HEK293T (cell line): ENCODE measurements around the gene AFAP1L2.

ENCODE experiments used
- CTCF ChIA-PET: fragments of 350-600 bp; formaldehyde crosslinking; extraction: SDS; loops from one replicate; lab custom pipeline; 2021; ENCODE audit warnings: antibody characterized with exemption, inconsistent platforms; lab: Yijun Ruan, JAX
- POLR2A ChIA-PET: fragments of 350-600 bp; formaldehyde crosslinking; extraction: SDS; loops from one replicate; lab custom pipeline; 2020; ENCODE audit warnings: antibody characterized with exemption, inconsistent platforms; lab: Yijun Ruan, JAX
- DNase-seq: peaks from one replicate; pipeline ENCODE4 v3.0.0; 2012; ENCODE audit warnings: mixed read lengths; ENCODE audit errors: extremely low spot score
- ARNT ChIP-seq: fragments of 450-650 bp; IDR thresholded peaks from 2 replicates; pipeline ENCODE4 v1.6.1; 2017; ENCODE audit warnings: mild to moderate bottlenecking
- BHLHE40 ChIP-seq: fragments of 450-650 bp; IDR thresholded peaks from 2 replicates; pipeline ENCODE4 v1.6.1; 2016; ENCODE audit warnings: mild to moderate bottlenecking, moderate library complexity, borderline replicate concordance
- CTBP1 ChIP-seq: fragments of 450-650 bp; IDR thresholded peaks from 2 replicates; pipeline ENCODE4 v1.6.1; 2016; ENCODE audit warnings: borderline replicate concordance
- ELF4 ChIP-seq: fragments of 450-650 bp; IDR thresholded peaks from 2 replicates; pipeline ENCODE4 v1.6.1; 2017; ENCODE audit warnings: antibody characterized with exemption
- FOXA1 ChIP-seq: fragments of 450-650 bp; IDR thresholded peaks from 2 replicates; pipeline ENCODE4 v1.6.1; 2016; ENCODE audit warnings: mild to moderate bottlenecking
- FOXK2 ChIP-seq: fragments of 450-650 bp; IDR thresholded peaks from 2 replicates; pipeline ENCODE4 v1.6.1; 2016; ENCODE audit warnings: mild to moderate bottlenecking
- FOXM1 ChIP-seq: fragments of 450-650 bp; IDR thresholded peaks from 2 replicates; pipeline ENCODE4 v1.6.1; 2017; ENCODE audit warnings: mild to moderate bottlenecking, borderline replicate concordance
- HDGF ChIP-seq: fragments of 450-650 bp; IDR thresholded peaks from 2 replicates; pipeline ENCODE4 v1.6.1; 2017; ENCODE audit warnings: antibody characterized with exemption, borderline replicate concordance
- L3MBTL2 ChIP-seq: fragments of 450-650 bp; conservative IDR thresholded peaks from 2 replicates; pipeline ENCODE4 v1.6.1; 2016; ENCODE audit warnings: mild to moderate bottlenecking
- LEF1 ChIP-seq: fragments of 450-650 bp; IDR thresholded peaks from 2 replicates; pipeline ENCODE4 v1.6.1; 2017; ENCODE audit warnings: mild to moderate bottlenecking, borderline replicate concordance
- NFRKB ChIP-seq: fragments of 450-650 bp; IDR thresholded peaks from 2 replicates; pipeline ENCODE4 v1.6.1; 2016; ENCODE audit warnings: mild to moderate bottlenecking, moderate library complexity
- SP1 ChIP-seq: fragments of 450-650 bp; IDR thresholded peaks from 2 replicates; pipeline ENCODE4 v1.6.1; 2017
- SUZ12 ChIP-seq: fragments of 450-650 bp; IDR thresholded peaks from 2 replicates; pipeline ENCODE4 v1.6.1; 2016; ENCODE audit warnings: mild to moderate bottlenecking
- TARDBP ChIP-seq: fragments of 450-650 bp; IDR thresholded peaks from 2 replicates; pipeline ENCODE4 v1.6.1; 2016
- ZNF384 ChIP-seq: fragments of 450-650 bp; IDR thresholded peaks from 2 replicates; pipeline ENCODE4 v1.6.1; 2016
- TF ChIP-seq, protein P1 (sequence below): fragments of 450-650 bp; IDR thresholded peaks from 2 replicates; pipeline ENCODE4 v1.6.1; 2016

Gene AFAP1L2

GRCh38 chr10:114401195-114401791 is 3.0 kb downstream of the AFAP1L2 start:
- CTCF ChIA-PET: no interaction called here
- no peak for DNase-seq
- POLR2A ChIA-PET: no interaction called here
- TF ChIP-seq L3MBTL2: no peak
- TF ChIP-seq LEF1: no peak
- TF ChIP-seq ZNF384: no peak
- no peak for TF ChIP-seq SUZ12
- no peak for TF ChIP-seq HDGF
- TF ChIP-seq TARDBP: no peak
- TF ChIP-seq SP1: no peak
- TF ChIP-seq FOXA1: no peak
- no peak for TF ChIP-seq FOXM1
- no peak for TF ChIP-seq CTBP1
- TF ChIP-seq, protein P1, sequence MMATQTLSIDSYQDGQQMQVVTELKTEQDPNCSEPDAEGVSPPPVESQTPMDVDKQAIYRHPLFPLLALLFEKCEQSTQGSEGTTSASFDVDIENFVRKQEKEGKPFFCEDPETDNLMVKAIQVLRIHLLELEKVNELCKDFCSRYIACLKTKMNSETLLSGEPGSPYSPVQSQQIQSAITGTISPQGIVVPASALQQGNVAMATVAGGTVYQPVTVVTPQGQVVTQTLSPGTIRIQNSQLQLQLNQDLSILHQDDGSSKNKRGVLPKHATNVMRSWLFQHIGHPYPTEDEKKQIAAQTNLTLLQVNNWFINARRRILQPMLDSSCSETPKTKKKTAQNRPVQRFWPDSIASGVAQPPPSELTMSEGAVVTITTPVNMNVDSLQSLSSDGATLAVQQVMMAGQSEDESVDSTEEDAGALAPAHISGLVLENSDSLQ: no peak
- TF ChIP-seq ARNT: no peak
- TF ChIP-seq FOXK2: no peak
- no peak for TF ChIP-seq BHLHE40
- no peak for TF ChIP-seq ELF4

DNA sequence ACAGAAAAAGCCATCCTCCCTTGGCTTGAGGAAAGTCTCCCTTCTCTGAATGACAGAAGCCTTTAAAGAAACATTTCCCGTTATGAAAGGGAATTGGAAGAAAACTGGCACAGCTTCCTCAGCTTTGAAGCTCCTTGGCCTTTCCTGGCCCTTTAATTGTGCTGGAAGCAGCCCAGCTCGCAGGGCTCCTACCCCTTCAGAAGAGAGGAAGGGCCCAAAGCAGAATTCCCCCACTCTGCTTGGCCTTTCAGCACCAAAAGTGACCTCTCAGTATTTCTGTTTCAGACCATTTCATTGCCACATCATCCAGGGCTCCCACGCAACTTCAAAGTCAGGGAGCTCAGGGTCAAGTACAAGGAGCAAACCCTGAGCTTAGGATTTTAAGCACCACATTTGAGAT is 4.2 kb downstream of the AFAP1L2 start:
- CTCF ChIA-PET: interaction anchor here (1.2 to 1.4 kb wide), 2 partner anchors 13 to 96 kb away, joined by 3 to 5 read pairs; no protein-coding TSS in a partner anchor
- no peak for DNase-seq
- POLR2A ChIA-PET: no interaction called here
- no peak for TF ChIP-seq L3MBTL2
- no peak for TF ChIP-seq HDGF
- no peak for TF ChIP-seq ARNT
- no peak for TF ChIP-seq BHLHE40
- no peak for TF ChIP-seq FOXK2
- no peak for TF ChIP-seq FOXM1
- no peak for TF ChIP-seq ZNF384
- no peak for TF ChIP-seq CTBP1
- no peak for TF ChIP-seq TARDBP
- TF ChIP-seq LEF1: no peak
- no peak for TF ChIP-seq FOXA1
- TF ChIP-seq ELF4: no peak
- TF ChIP-seq SUZ12: no peak
- TF ChIP-seq, protein P1: no peak
- TF ChIP-seq SP1: no peak

GRCh38 chr10:114399576-114399975 is 4.7 kb downstream of the AFAP1L2 start:
- POLR2A ChIA-PET: no interaction called here
- DNase-seq: no peak

GRCh38 chr10:114398587-114399331 is 5.5 kb downstream of the AFAP1L2 start:
- TF ChIP-seq HDGF: no peak
- TF ChIP-seq ARNT: no peak
- no peak for TF ChIP-seq ZNF384
- TF ChIP-seq FOXK2: no peak
- TF ChIP-seq FOXM1: no peak
- TF ChIP-seq, protein P1: no peak
- no peak for TF ChIP-seq L3MBTL2
- TF ChIP-seq BHLHE40: no peak
- TF ChIP-seq FOXA1: no peak
- no peak for TF ChIP-seq NFRKB
- TF ChIP-seq ELF4: no peak
- TF ChIP-seq CTBP1: no peak
- TF ChIP-seq TARDBP: no peak
- ChIA-PET CTCF (interaction anchor here (0.6 to 2.7 kb wide), 2 partner anchors 11 to 43 kb away, joined by 3 to 15 read pairs; no protein-coding TSS in a partner anchor), POLR2A (no interaction called here)
- no peak for DNase-seq

More at GRCh38 chr10:114399576-114399975, 4.7 kb downstream of the AFAP1L2 start:
- no peak for TF ChIP-seq ZNF384
- CTCF ChIA-PET: interaction anchor here (1.2 to 1.4 kb wide), 2 partner anchors 12 to 95 kb away, joined by 3 to 5 read pairs; no protein-coding TSS in a partner anchor

- POLR2A ChIA-PET: no interaction called here
- CTCF ChIA-PET: interaction anchor here (2.7 kb wide), 1 partner anchor 10 kb away, joined by 15 read pairs; no protein-coding TSS in a partner anchor
- TF ChIP-seq CTBP1 (no peak), ARNT (no peak), FOXA1 (no peak)
Measured at GRCh38 chr10:114397651-114398145, 6.6 kb downstream of the AFAP1L2 start.

GRCh38 chr10:114396464-114396863 is 7.8 kb downstream of the AFAP1L2 start:
- TF ChIP-seq CTBP1 (no peak), ZNF384 (no peak), BHLHE40 (no peak), SUZ12 (no peak), SP1 (no peak), ARNT (no peak), LEF1 (no peak), L3MBTL2 (no peak)
- ChIA-PET CTCF (interaction anchor here (0.7 to 2.7 kb wide), 2 partner anchors 9 to 46 kb away, joined by 3 to 15 read pairs; no protein-coding TSS in a partner anchor), POLR2A (no interaction called here)
- no peak for DNase-seq

More at GRCh38 chr10:114397651-114398145, 6.6 kb downstream of the AFAP1L2 start:
- DNase-seq: no peak
